Measurements from ENCODE around the gene DNAH10. TPM values are rescaled to one million over a fixed set of nuclear protein-coding genes. Genes with fewer than 3 reads are reported as not detected.

The DNAH10 gene
- total and polyA plus RNA-seq, 2 experiments from 2014 or later, result 0.11 to 0.44 TPM

GRCh38 chr12:123840765-123841425, 78.8 kb downstream of the DNAH10 start:
- Histone ChIP-seq H3K9me3 (ENCODE audit: low read depth) (no peaks in the 10 kb centered on the region), H3K27me3 (replicated peaks; ENCODE audit: insufficient read depth) (peaks cover 17% of the 10 kb centered on the region), H3K4me3 (no peak overlapping the region), H3K9me2 (ENCODE audit: insufficient read depth) (no peaks in the 10 kb centered on the region), H2AFZ (no peak overlapping the region), H4K20me1 (ENCODE audit: insufficient read depth) (no peaks in the 10 kb centered on the region), H3F3A (ENCODE audit: insufficient read depth) (no peaks in the 10 kb centered on the region), H3K4me1 (ENCODE audit: insufficient read depth) (no peaks in the 10 kb centered on the region), H3K9ac (no peak overlapping the region), H3K79me2 (ENCODE audit: insufficient read depth) (no peaks in the 10 kb centered on the region), H3K27ac (no peak overlapping the region), H3K36me3 (ENCODE audit: low read depth) (no peaks in the 10 kb centered on the region), H3K4me2 (ENCODE audit: unreplicated experiment) (no peak overlapping the region)
- WGBS, 2 experiments (ENCODE audit: low coverage in 1 of 2, low lambda C conversion rate in 2 of 2, missing lambda C conversion rate in 2 of 2), result 87 to 89% methylated on average over 16 of the region's 16 CpGs
- TF ChIP-seq EZH2phosphoT487 (IDR thresholded peaks at IDR 0.05; ENCODE audit: insufficient read depth, low read depth), result no peak
- no peak for TF ChIP-seq EZH2 (IDR thresholded peaks at IDR 0.05; ENCODE audit: insufficient read depth, poor library complexity, severe bottlenecking)
- in situ Hi-C loops (cut with MboI), result no loop called here
- DNase-seq, result no peak

GRCh38 chr12:123843912-123844748, 82.0 kb downstream of the DNAH10 start:
- H2AFZ ChIP-seq, result no peak overlapping the region
- no peaks in the 10 kb centered on the region for H3K79me2 ChIP-seq (ENCODE audit: insufficient read depth)
- no peak overlapping the region for H3K4me2 ChIP-seq (ENCODE audit: unreplicated experiment)
- H3K27me3 ChIP-seq (replicated peaks; ENCODE audit: insufficient read depth), result peaks cover 5% of the 10 kb centered on the region; the same call in 1 of the 2 replicates
- no peak for DNase-seq
- H3K9me2 ChIP-seq (ENCODE audit: insufficient read depth), result no peaks in the 10 kb centered on the region
- TF ChIP-seq EZH2 (IDR thresholded peaks at IDR 0.05; ENCODE audit: insufficient read depth, poor library complexity, severe bottlenecking) (no peak), EZH2phosphoT487 (IDR thresholded peaks at IDR 0.05; ENCODE audit: insufficient read depth, low read depth) (no peak)
- no peaks in the 10 kb centered on the region for H3K4me1 ChIP-seq (ENCODE audit: insufficient read depth)
- H3K36me3 ChIP-seq (ENCODE audit: low read depth), result no peaks in the 10 kb centered on the region
- WGBS, 2 experiments (ENCODE audit: low coverage in 1 of 2, low lambda C conversion rate in 2 of 2, missing lambda C conversion rate in 2 of 2), result 73 to 75% methylated on average over 14 of the region's 14 CpGs
- H3K9me3 ChIP-seq (ENCODE audit: low read depth), result no peaks in the 10 kb centered on the region
- in situ Hi-C loops (cut with MboI), result no loop called here
- H4K20me1 ChIP-seq (ENCODE audit: insufficient read depth), result no peaks in the 10 kb centered on the region
- H3K27ac ChIP-seq, result no peak overlapping the region
- no peak overlapping the region for H3K4me3 ChIP-seq
- H3K9ac ChIP-seq, result no peak overlapping the region
- H3F3A ChIP-seq (ENCODE audit: insufficient read depth), result no peaks in the 10 kb centered on the region

- Histone ChIP-seq H3F3A (ENCODE audit: insufficient read depth) (no peaks in the 10 kb centered on the region), H3K4me3 (no peak overlapping the region), H3K79me2 (ENCODE audit: insufficient read depth) (no peaks in the 10 kb centered on the region), H3K27me3 (replicated peaks; ENCODE audit: insufficient read depth) (peaks cover 5% of the 10 kb centered on the region; the same call in 1 of the 2 replicates), H3K9me3 (ENCODE audit: low read depth) (no peaks in the 10 kb centered on the region), H3K36me3 (ENCODE audit: low read depth) (no peaks in the 10 kb centered on the region), H3K4me1 (ENCODE audit: insufficient read depth) (no peaks in the 10 kb centered on the region), H3K4me2 (ENCODE audit: unreplicated experiment) (no peak overlapping the region), H3K9me2 (ENCODE audit: insufficient read depth) (no peaks in the 10 kb centered on the region), H4K20me1 (ENCODE audit: insufficient read depth) (no peaks in the 10 kb centered on the region), H3K27ac (no peak overlapping the region), H3K9ac (no peak overlapping the region), H2AFZ (no peak overlapping the region)
- in situ Hi-C loops (cut with MboI), result no loop called here
- TF ChIP-seq EZH2 (IDR thresholded peaks at IDR 0.05; ENCODE audit: insufficient read depth, poor library complexity, severe bottlenecking) (no peak), EZH2phosphoT487 (IDR thresholded peaks at IDR 0.05; ENCODE audit: insufficient read depth, low read depth) (no peak)
- WGBS, 2 experiments (ENCODE audit: low coverage in 1 of 2, low lambda C conversion rate in 2 of 2, missing lambda C conversion rate in 2 of 2), result 79 to 83% methylated on average over 19 of the region's 19 CpGs
- no peak for DNase-seq
Measured at GRCh38 chr12:123845881-123846280, 83.8 kb downstream of the DNAH10 start.

- Histone ChIP-seq H3K4me2 (ENCODE audit: unreplicated experiment) (no peak overlapping the region), H3K27ac (no peak overlapping the region), H3F3A (ENCODE audit: insufficient read depth) (no peaks in the 10 kb centered on the region), H3K9ac (no peak overlapping the region), H3K27me3 (replicated peaks; ENCODE audit: insufficient read depth) (peaks cover 5% of the 10 kb centered on the region; the same call in 1 of the 2 replicates), H2AFZ (no peak overlapping the region), H3K79me2 (ENCODE audit: insufficient read depth) (no peaks in the 10 kb centered on the region), H3K4me3 (no peak overlapping the region), H3K4me1 (ENCODE audit: insufficient read depth) (no peaks in the 10 kb centered on the region), H3K9me3 (ENCODE audit: low read depth) (no peaks in the 10 kb centered on the region), H3K9me2 (ENCODE audit: insufficient read depth) (no peaks in the 10 kb centered on the region), H4K20me1 (ENCODE audit: insufficient read depth) (no peaks in the 10 kb centered on the region), H3K36me3 (ENCODE audit: low read depth) (no peaks in the 10 kb centered on the region)
- in situ Hi-C loops (cut with MboI), result no loop called here
- 70 to 72% methylated on average over 5 of the region's 5 CpGs for WGBS, 2 experiments (ENCODE audit: low coverage in 1 of 2, low lambda C conversion rate in 2 of 2, missing lambda C conversion rate in 2 of 2)
- no peak for TF ChIP-seq EZH2 (IDR thresholded peaks at IDR 0.05; ENCODE audit: insufficient read depth, poor library complexity, severe bottlenecking)
- no peak for TF ChIP-seq EZH2phosphoT487 (IDR thresholded peaks at IDR 0.05; ENCODE audit: insufficient read depth, low read depth)
- DNase-seq, result no peak
Measured at GRCh38 chr12:123846340-123846739, 84.2 kb downstream of the DNAH10 start.
